Body of pancreas (tissue), 4 donors: ENCODE results near the gene DMD. TPM values are rescaled to one million over a fixed set of nuclear protein-coding genes. Genes with fewer than 3 reads are reported as not detected.

Source experiments
- ATAC-seq: fragments of 150-250 bp; one replicate; pipeline ENCODE4 v1.9.1; 2016
- DNase-seq, 4 donors: peaks; one replicate each; pipeline ENCODE4 v3.0.0-alpha.2; 2019
- H3K27ac ChIP-seq, 4 donors: fragments of 200-600 bp; sonication (generic); 1 replicate in 3 of 4; 2 replicates in 1 of 4; pipeline versions ENCODE4 v1.5.1 to v1.6.1; 2016 to 2019; ENCODE audit warnings: mild to moderate bottlenecking in 1 of 4, mixed read lengths in 1 of 4, moderate library complexity in 1 of 4
- H3K27me3 ChIP-seq, 2 donors: fragments of 200-600 bp; sonication (generic); one replicate each; pipeline ENCODE4 v1.6.0; 2016; ENCODE audit warnings: mild to moderate bottlenecking in 1 of 2
- H3K36me3 ChIP-seq, 2 donors: fragments of 200-600 bp; sonication (generic); replicated peaks in 1 of 2; 2 replicates each; pipeline ENCODE4 v1.5.1; 2016; ENCODE audit warnings: low read depth in 2 of 2; ENCODE audit not compliant: insufficient read depth in 1 of 2
- H3K4me1 ChIP-seq: fragments of 200-600 bp; sonication (generic); one replicate; pipeline ENCODE4 v1.6.0; 2016
- H3K4me3 ChIP-seq, 2 donors: fragments of 200-600 bp; sonication (generic); 1 replicate in 1 of 2; 2 replicates in 1 of 2; pipeline ENCODE4 v1.5.1; 2016 to 2019
- H3K9me3 ChIP-seq, 3 donors: fragments of 200-600 bp; sonication (generic); 1 replicate in 2 of 3; 2 replicates in 1 of 3; pipeline ENCODE4 v1.5.1; 2016
- POLR2A ChIP-seq, 3 donors: fragments of 450-650 bp; IDR thresholded peaks; one replicate each; pipeline ENCODE4 v1.6.1; 2016; ENCODE audit warnings: antibody characterized with exemption in 3 of 3, mild to moderate bottlenecking in 2 of 3
- WGBS, 2 donors: methylation state at CpG; one replicate each; pipeline ENCODE4 v1.1.5; 2017; 5-methylcytosine and 5-hydroxymethylcytosine counted together
- intact Hi-C: fragments of 100-400 bp; cut with DNase I; formaldehyde crosslinking; loops from one replicate; pipeline ENCODE4 v1.15.1; 2023
- total RNA-seq, 2 donors: library from RNA; depleted of rRNA; stranded (reverse); fragments of >200 nt; gene quantifications; one replicate each; pipeline ENCODE4 v1.1.0, GENCODE V29; 2016
- TF ChIP-seq, protein P1 (sequence below), 7 experiments: fragments of 450-650 bp in 4 of 7; fragments of 200-600 bp in 3 of 7; sonication (generic) in 3 of 7; IDR thresholded peaks; one replicate each; pipeline ENCODE4 v1.5.1; 2016 to 2019; ENCODE audit warnings: antibody characterized with exemption in 7 of 7

Gene DMD
- total RNA-seq, 2 donors from 2014 or later: 28.5 to 38.6 TPM

GRCh38 chrX:31421441-31421840 is 1789.9 kb downstream of the DMD start:
- no peaks in the 10 kb centered on the region for H3K36me3 ChIP-seq
- no peak overlapping the region for H3K27ac ChIP-seq
- H3K4me3 ChIP-seq: no peak overlapping the region
- ATAC-seq (no peak), DNase-seq (no peak)
- 78 to 86% methylated on average over 3 of the region's 3 CpGs for WGBS, 2 donors
- no peak for TF ChIP-seq POLR2A (IDR thresholded peaks at IDR 0.05)
- TF ChIP-seq, protein P1, sequence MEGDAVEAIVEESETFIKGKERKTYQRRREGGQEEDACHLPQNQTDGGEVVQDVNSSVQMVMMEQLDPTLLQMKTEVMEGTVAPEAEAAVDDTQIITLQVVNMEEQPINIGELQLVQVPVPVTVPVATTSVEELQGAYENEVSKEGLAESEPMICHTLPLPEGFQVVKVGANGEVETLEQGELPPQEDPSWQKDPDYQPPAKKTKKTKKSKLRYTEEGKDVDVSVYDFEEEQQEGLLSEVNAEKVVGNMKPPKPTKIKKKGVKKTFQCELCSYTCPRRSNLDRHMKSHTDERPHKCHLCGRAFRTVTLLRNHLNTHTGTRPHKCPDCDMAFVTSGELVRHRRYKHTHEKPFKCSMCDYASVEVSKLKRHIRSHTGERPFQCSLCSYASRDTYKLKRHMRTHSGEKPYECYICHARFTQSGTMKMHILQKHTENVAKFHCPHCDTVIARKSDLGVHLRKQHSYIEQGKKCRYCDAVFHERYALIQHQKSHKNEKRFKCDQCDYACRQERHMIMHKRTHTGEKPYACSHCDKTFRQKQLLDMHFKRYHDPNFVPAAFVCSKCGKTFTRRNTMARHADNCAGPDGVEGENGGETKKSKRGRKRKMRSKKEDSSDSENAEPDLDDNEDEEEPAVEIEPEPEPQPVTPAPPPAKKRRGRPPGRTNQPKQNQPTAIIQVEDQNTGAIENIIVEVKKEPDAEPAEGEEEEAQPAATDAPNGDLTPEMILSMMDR (IDR thresholded peaks at IDR 0.05): no peak
- no peaks in the 10 kb centered on the region for H3K4me1 ChIP-seq
- intact Hi-C loops: no loop called here
- H3K9me3 ChIP-seq: no peaks in the 10 kb centered on the region
- H3K27me3 ChIP-seq: no peaks in the 10 kb centered on the region

- DNase-seq (no peak), ATAC-seq (no peak)
- no peak overlapping the region for H3K27ac ChIP-seq
- 93 to 100% methylated on average over 2 to 3 of the region's 3 CpGs for WGBS, 2 donors
- intact Hi-C loops: no loop called here
- TF ChIP-seq POLR2A (IDR thresholded peaks at IDR 0.05): no peak
- TF ChIP-seq, protein P1 (IDR thresholded peaks at IDR 0.05): no peak
- no peak overlapping the region for H3K4me3 ChIP-seq
- H3K4me1 ChIP-seq: no peaks in the 10 kb centered on the region
- no peaks in the 10 kb centered on the region for H3K27me3 ChIP-seq
- no peaks in the 10 kb centered on the region for H3K9me3 ChIP-seq
- no peaks in the 10 kb centered on the region for H3K36me3 ChIP-seq
These were observed 1790.6 kb downstream of the DMD start for GRCh38 chrX:31420711-31421151.

DNA sequence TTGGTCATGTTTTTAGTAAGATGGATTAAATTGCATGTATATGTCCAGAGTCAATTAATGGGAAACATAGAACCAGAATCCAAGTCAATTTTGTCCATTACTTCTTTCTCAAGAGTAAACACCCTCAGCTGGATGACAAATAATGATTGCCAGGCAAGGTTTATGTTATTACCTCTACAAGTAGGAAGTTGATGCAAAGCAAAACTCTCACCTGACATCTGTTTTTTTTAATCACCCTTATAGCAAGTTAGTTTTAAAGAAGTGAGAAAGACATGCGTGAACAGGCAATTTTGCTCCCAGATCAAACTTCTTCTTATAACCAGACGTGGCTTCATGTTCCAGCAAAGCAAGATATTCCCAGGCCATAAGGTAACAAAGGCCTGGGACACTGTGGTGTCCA is 1791.0 kb downstream of the DMD start:
- H3K4me1 ChIP-seq: no peaks in the 10 kb centered on the region
- ATAC-seq (no peak), DNase-seq (no peak)
- no peak overlapping the region for H3K27ac ChIP-seq
- no peak overlapping the region for H3K4me3 ChIP-seq
- no peaks in the 10 kb centered on the region for H3K36me3 ChIP-seq
- H3K9me3 ChIP-seq: no peaks in the 10 kb centered on the region
- H3K27me3 ChIP-seq: no peaks in the 10 kb centered on the region
- 83 to 86% methylated on average over 2 of the region's 2 CpGs for WGBS, 2 donors
- TF ChIP-seq, protein P1 (IDR thresholded peaks at IDR 0.05): no peak
- TF ChIP-seq POLR2A (IDR thresholded peaks at IDR 0.05): no peak
- intact Hi-C loops: no loop called here

DNA sequence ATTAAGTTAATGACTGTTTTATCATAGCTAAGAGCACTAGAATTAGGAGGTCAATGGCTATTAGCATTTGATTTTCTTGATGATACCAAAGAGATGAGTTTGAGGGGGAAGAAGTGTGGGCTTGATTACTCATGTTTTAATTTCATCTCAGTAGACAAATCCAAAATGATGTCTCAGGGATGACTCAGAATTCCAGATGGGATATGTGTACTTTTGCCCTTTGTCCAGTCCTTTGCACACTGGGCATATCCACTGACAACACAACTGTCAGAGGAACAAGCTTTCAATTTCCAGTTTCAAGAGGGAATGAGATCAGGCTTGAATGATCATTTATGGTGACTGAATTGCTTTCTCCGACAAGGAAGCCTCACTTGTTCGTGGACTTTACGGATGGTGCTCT is 1814.2 kb downstream of the DMD start:
- DNase-seq: no peak
- WGBS, 2 donors: 91 to 92% methylated on average over 3 of the region's 3 CpGs
- Histone ChIP-seq H3K27me3 (no peaks in the 10 kb centered on the region), H3K36me3 (no peaks in the 10 kb centered on the region), H3K9me3 (no peaks in the 10 kb centered on the region), H3K4me3 (no peak overlapping the region), H3K4me1 (no peaks in the 10 kb centered on the region), H3K27ac (no peak overlapping the region)
- intact Hi-C loops: no loop called here
- ATAC-seq: no peak
- TF ChIP-seq, protein P1 (IDR thresholded peaks at IDR 0.05): no peak
- no peak for TF ChIP-seq POLR2A (IDR thresholded peaks at IDR 0.05)

GRCh38 chrX:31392513-31392912 is 1818.8 kb downstream of the DMD start:
- TF ChIP-seq, protein P1 (IDR thresholded peaks at IDR 0.05): no peak
- no peak for TF ChIP-seq POLR2A (IDR thresholded peaks at IDR 0.05)
- no peaks in the 10 kb centered on the region for H3K4me1 ChIP-seq
- ATAC-seq (no peak), DNase-seq (no peak)
- WGBS, 2 donors: 94 to 95% methylated on average over 3 of the region's 3 CpGs
- H3K27me3 ChIP-seq: no peaks in the 10 kb centered on the region
- H3K36me3 ChIP-seq: no peaks in the 10 kb centered on the region
- no peak overlapping the region for H3K4me3 ChIP-seq
- H3K27ac ChIP-seq: no peak overlapping the region
- intact Hi-C loops: no loop called here
- H3K9me3 ChIP-seq: no peaks in the 10 kb centered on the region
